Activated T-helper 1 cell treated with anti-CD3 and anti-CD28 coated beads, Interleukin-12 subunit alpha, Interleukin-12 subunit beta, Interleukin-2, Interleukin-4 antibody, amounts not matched to agents 30 ng/mL and 10 ng/mL and 1 ng/mL, durations not matched to agents 14 hours and 24 hours and 36 hours (primary cell): ENCODE results near the gene SELENOS. TPM values are rescaled to one million over a fixed set of nuclear protein-coding genes. Genes with fewer than 3 reads are reported as not detected.

Experiments
- DNase-seq: peaks from one replicate; pipeline ENCODE4 v3.0.0; 2021; ENCODE audit warnings: low spot score
- H3K27ac Mint-ChIP-seq: one replicate; pipeline ENCODE4 v1.8.0; 2021; ENCODE audit warnings: mild to moderate bottlenecking, mixed read lengths
- H3K27me3 Mint-ChIP-seq: one replicate; pipeline ENCODE4 v1.8.0; 2022; ENCODE audit warnings: mild to moderate bottlenecking, moderate library complexity, mixed read lengths; ENCODE audit not compliant: insufficient read depth
- H3K36me3 Mint-ChIP-seq: one replicate; pipeline ENCODE4 v1.8.0; 2021; ENCODE audit warnings: low read depth, mixed read lengths
- H3K4me1 Mint-ChIP-seq: one replicate; pipeline ENCODE4 v1.8.0; 2021; ENCODE audit warnings: low read depth, mixed read lengths
- H3K4me3 Mint-ChIP-seq: one replicate; pipeline ENCODE4 v1.8.0; 2021; ENCODE audit warnings: mild to moderate bottlenecking, moderate library complexity, mixed read lengths
- H3K9me3 Mint-ChIP-seq: one replicate; pipeline ENCODE4 v1.8.0; 2021; ENCODE audit warnings: mixed read lengths
- intact Hi-C: fragments of 100-400 bp; cut with micrococcal nuclease; formaldehyde crosslinking; loops from one replicate; pipeline ENCODE4 v1.15.1; 2024
- total RNA-seq: library from RNA; stranded (reverse); gene quantifications from 2 replicates; pipeline ENCODE4 v1.2.3, GENCODE V29; 2022

The SELENOS gene
- total RNA-seq, 1 donor from 2014 or later, result 47.4 TPM

GRCh38 chr15:101240358-101240757, 36.9 kb downstream of the SELENOS start:
- peak overlapping the region; percentile 7 for H3K27ac Mint-ChIP-seq
- H3K27me3 Mint-ChIP-seq, result no peaks in the 10 kb centered on the region
- H3K36me3 Mint-ChIP-seq, result peaks cover 43% of the 10 kb centered on the region
- peaks cover 91% of the 10 kb centered on the region for H3K4me1 Mint-ChIP-seq
- peak overlapping the region; percentile 19 for H3K4me3 Mint-ChIP-seq
- no peak for DNase-seq
- no peaks in the 10 kb centered on the region for H3K9me3 Mint-ChIP-seq
- intact Hi-C loops, result no loop called here

- intact Hi-C loops, result loop anchor here (1.0 kb wide), 1 partner anchor 29 kb away; no protein-coding TSS in a partner anchor
- peak overlapping the region; percentile 86 for H3K27ac Mint-ChIP-seq
- peaks cover 89% of the 10 kb centered on the region for H3K4me1 Mint-ChIP-seq
- no peaks in the 10 kb centered on the region for H3K9me3 Mint-ChIP-seq
- no peak for DNase-seq
- H3K4me3 Mint-ChIP-seq, result peak overlapping the region; percentile 58
- H3K27me3 Mint-ChIP-seq, result no peaks in the 10 kb centered on the region
- peaks cover 43% of the 10 kb centered on the region for H3K36me3 Mint-ChIP-seq
These were observed 37.6 kb downstream of the SELENOS start for GRCh38 chr15:101239724-101240136.

GRCh38 chr15:101237251-101237650, 40.0 kb downstream of the SELENOS start:
- no peaks in the 10 kb centered on the region for H3K27me3 Mint-ChIP-seq
- H3K4me3 Mint-ChIP-seq, result peak overlapping the region; percentile 13
- H3K9me3 Mint-ChIP-seq, result no peaks in the 10 kb centered on the region
- no peak for DNase-seq
- peak overlapping the region; percentile 48 for H3K27ac Mint-ChIP-seq
- H3K36me3 Mint-ChIP-seq, result peaks cover 56% of the 10 kb centered on the region
- intact Hi-C loops, result no loop called here
- H3K4me1 Mint-ChIP-seq, result peaks cover 88% of the 10 kb centered on the region

DNA sequence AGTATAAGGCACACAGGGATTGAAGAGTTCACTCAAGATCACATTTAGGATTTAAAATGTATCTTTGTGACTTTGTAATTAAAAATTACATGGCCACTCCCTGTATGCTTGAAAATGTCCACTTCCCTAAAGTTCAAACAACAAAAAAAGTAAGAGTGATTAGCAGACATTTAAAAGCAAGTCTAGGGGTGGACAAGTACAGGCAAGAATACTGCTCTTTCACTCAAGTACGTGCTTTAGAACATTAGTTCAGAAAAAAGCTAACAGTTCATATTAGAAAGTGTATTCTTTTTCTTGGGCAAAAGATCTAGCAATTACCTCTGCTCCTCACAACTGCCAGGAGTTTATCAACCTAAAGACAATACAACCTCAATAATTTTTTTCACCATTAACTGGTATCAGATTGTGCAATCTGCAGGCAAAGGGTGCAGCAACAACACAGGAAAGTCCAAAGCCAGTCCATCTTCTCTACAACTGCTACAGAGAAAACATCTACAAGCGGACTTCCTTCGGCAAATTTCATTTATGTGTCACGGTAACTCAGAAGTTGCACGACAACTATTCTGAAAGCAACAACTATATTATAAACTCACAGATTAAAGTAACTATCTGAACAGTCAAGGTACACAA, 43.5 kb downstream of the SELENOS start:
- H3K4me3 Mint-ChIP-seq, result no peak overlapping the region
- H3K4me1 Mint-ChIP-seq, result peaks cover 77% of the 10 kb centered on the region
- H3K27me3 Mint-ChIP-seq, result no peaks in the 10 kb centered on the region
- peaks cover 7% of the 10 kb centered on the region for H3K9me3 Mint-ChIP-seq
- peaks cover 77% of the 10 kb centered on the region for H3K36me3 Mint-ChIP-seq
- DNase-seq, result no peak
- H3K27ac Mint-ChIP-seq, result no peak overlapping the region
- intact Hi-C loops, result no loop called here

DNA sequence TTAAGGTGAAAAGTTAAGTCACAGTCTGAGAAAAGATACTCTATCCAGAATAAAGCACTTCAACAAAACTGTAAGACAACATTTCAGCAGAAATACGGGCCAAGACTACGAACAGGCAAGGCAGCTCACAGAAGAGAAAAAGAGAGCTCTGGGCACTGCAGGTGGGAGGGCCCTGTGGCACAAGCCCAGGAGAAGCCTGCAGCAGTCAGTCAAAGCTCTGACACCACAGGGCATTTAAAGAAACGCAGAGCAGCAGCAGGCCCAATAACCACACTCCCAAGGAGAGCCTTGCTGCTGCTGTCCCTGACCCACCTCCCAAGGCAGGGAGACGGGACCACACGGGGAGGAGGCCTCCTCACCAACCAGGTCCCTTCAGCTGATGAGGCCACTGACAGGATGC, 44.6 kb downstream of the SELENOS start:
- Mint-ChIP-seq H3K27me3 (no peaks in the 10 kb centered on the region), H3K9me3 (peaks cover 16% of the 10 kb centered on the region), H3K4me3 (no peak overlapping the region), H3K4me1 (peaks cover 77% of the 10 kb centered on the region), H3K27ac (peak overlapping the region; percentile 8), H3K36me3 (peaks cover 83% of the 10 kb centered on the region)
- no peak for DNase-seq
- intact Hi-C loops, result no loop called here

GRCh38 chr15:101228313-101228712, 49.0 kb downstream of the SELENOS start:
- Mint-ChIP-seq H3K27ac (peak overlapping the region; percentile 70), H3K9me3 (peaks cover 20% of the 10 kb centered on the region), H3K4me3 (peak overlapping the region; percentile 6), H3K27me3 (no peaks in the 10 kb centered on the region), H3K36me3 (peaks cover 82% of the 10 kb centered on the region), H3K4me1 (peaks cover 82% of the 10 kb centered on the region)
- intact Hi-C loops, result no loop called here
- no peak for DNase-seq

DNA sequence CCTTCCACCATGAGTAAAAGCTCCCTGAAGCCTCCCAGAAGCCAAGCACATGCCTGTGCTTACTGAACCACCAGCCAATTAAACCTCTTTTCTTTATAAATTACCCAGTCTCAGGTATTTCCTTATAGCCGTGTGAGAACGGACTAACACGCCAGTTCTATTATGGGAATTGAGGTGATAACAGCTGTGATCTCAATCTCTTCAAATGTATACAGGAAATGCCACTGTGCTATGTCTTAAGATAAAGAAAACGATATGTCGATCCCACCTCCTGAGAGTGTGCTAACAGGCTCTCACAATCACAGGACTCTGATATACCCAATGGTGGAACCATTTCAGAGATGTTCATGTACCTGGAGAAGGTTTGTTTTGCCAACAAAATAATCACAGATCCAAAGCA, 51.6 kb downstream of the SELENOS start:
- Mint-ChIP-seq H3K36me3 (peaks cover 67% of the 10 kb centered on the region), H3K27ac (peak overlapping the region; percentile 1), H3K9me3 (peaks cover 20% of the 10 kb centered on the region), H3K27me3 (no peaks in the 10 kb centered on the region), H3K4me3 (no peak overlapping the region), H3K4me1 (peaks cover 78% of the 10 kb centered on the region)
- no peak for DNase-seq
- intact Hi-C loops, result no loop called here

Other genes starting within 250 kb of the SELENOS start
- gene CHSY1, start 25.4 kb downstream of the SELENOS start, total RNA-seq, result 76.3 and 78.0 TPM in 2 replicates
- gene SNRPA1, start 17.8 kb upstream of the SELENOS start, total RNA-seq, result 176 and 184 TPM in 2 replicates
- gene PCSK6, start 212.2 kb upstream of the SELENOS start, total RNA-seq, result 3.0 and 3.7 TPM in 2 replicates